Uterus (tissue), 2 donors: ENCODE data around the gene MUC5AC.

Source experiments
- CTCF ChIP-seq, 4 experiments: fragments of 200-600 bp in 2 of 4; fragments of 450-650 bp in 2 of 4; sonication (generic) in 2 of 4; IDR thresholded peaks; one replicate each; pipeline ENCODE4 v1.5.1; 2016 to 2019; ENCODE audit warnings: antibody characterized with exemption in 4 of 4, mild to moderate bottlenecking in 2 of 4, moderate library complexity in 1 of 4
- POLR2A ChIP-seq, 2 donors: fragments of 450-650 bp; IDR thresholded peaks; one replicate each; pipeline ENCODE4 v1.6.1; 2016; ENCODE audit warnings: antibody characterized with exemption in 2 of 2, mild to moderate bottlenecking in 1 of 2, moderate library complexity in 1 of 2

- TF ChIP-seq CTCF (IDR thresholded peaks at IDR 0.05) (no peak), POLR2A (IDR thresholded peaks at IDR 0.05) (no peak)
Observed at GRCh38 chr11:1238767-1239595, 81.2 kb downstream of the MUC5AC start.
